Measurements from ENCODE around the gene ANGPTL8. TPM values are rescaled to one million over a fixed set of nuclear protein-coding genes. Genes with fewer than 3 reads are reported as not detected.

Gene ANGPTL8
- total and polyA plus RNA-seq, 2 of the 13 experiments (the other 11 are each of a cell fraction or from before 2014, with no cell fraction given), result 27.3 to 243 TPM

DNA sequence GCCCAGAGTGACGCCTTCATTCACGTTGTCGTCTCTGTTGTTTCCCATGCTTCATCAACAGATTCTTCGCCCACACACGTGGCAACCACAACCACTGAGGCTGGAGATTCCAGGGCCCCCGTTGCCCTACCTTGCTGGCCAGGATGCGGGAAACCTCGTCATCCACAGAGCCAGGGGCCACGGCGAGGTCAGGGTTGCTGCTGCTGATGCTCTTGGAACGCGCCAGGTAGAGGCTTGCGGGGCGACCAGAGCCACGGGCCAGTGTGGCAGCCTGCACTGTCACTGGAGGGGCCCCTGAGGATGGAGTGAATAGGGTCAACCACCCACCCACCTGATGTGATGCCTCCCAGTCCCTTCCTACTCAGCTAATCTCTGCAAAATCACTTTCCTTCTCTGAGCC, 6.3 kb upstream of the ANGPTL8 start:
- Histone ChIP-seq H3K4me3 (replicated peaks in 1 of 3; ENCODE audit: insufficient read depth in 1 of 3, low read depth in 2 of 3, low read length in 3 of 3) (no peak overlapping the region), H4K20me1 (ENCODE audit: insufficient read depth, low read length) (no peaks in the 10 kb centered on the region), H3K4me2 (ENCODE audit: low read depth, low read length) (no peak overlapping the region), H3K9me3 (ENCODE audit: low read length) (no peaks in the 10 kb centered on the region), H3K27me3 (ENCODE audit: control insufficient read depth in 1 of 2, insufficient read depth in 2 of 2, low read length in 2 of 2) (no peaks in the 10 kb centered on the region), H3K9ac (ENCODE audit: insufficient read depth, low read depth, low read length) (no peak overlapping the region), H2AFZ (ENCODE audit: low read length) (no peak overlapping the region), H3K27ac (ENCODE audit: extremely low read length, insufficient read depth, low read length) (no peak overlapping the region), H3K4me1 (ENCODE audit: insufficient read depth, low read length) (peaks cover 63% of the 10 kb centered on the region), H3K36me3 (replicated peaks in 1 of 2; ENCODE audit: control insufficient read depth in 1 of 2, insufficient read depth in 2 of 2, low read length in 2 of 2) (peaks cover 3 to 12% of the 10 kb centered on the region in 2 experiments; a peak in 3 of 5 replicates), H3K79me2 (ENCODE audit: insufficient read depth, low read length) (no peaks in the 10 kb centered on the region)
- no TSS peak for BruUV-seq (replicated peaks)
- no peak for DNase-seq (ENCODE audit: low spot score)
- no peak for FAIRE-seq
- over 99% methylated on average over 8 of the region's 15 CpGs for WGBS (ENCODE audit: low lambda C conversion rate)
- TF ChIP-seq AGO2 (optimal IDR thresholded peaks at IDR 0.05; ENCODE audit: low read depth, low read length) (peak; percentile 54), JUND (CRISPR knock-in tag; IDR thresholded peaks at IDR 0.05) (no peak)
- TF ChIP-seq, protein P1, sequence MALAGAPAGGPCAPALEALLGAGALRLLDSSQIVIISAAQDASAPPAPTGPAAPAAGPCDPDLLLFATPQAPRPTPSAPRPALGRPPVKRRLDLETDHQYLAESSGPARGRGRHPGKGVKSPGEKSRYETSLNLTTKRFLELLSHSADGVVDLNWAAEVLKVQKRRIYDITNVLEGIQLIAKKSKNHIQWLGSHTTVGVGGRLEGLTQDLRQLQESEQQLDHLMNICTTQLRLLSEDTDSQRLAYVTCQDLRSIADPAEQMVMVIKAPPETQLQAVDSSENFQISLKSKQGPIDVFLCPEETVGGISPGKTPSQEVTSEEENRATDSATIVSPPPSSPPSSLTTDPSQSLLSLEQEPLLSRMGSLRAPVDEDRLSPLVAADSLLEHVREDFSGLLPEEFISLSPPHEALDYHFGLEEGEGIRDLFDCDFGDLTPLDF (CRISPR knock-in tag; IDR thresholded peaks at IDR 0.05), result no peak
- ChIA-PET CTCF (ENCODE audit: low intra/inter-chr PET ratio, low total read pairs) (no interaction called here), POLR2A (no interaction called here)
- intact Hi-C loops (cut with micrococcal nuclease; ENCODE audit: unreplicated experiment) (no loop called here), in situ Hi-C loops (cut with HindIII; ENCODE audit: extremely low pct_ligation_motif_present, low pct_unique_long_range_greater_than_20kb) (no loop called here)
- no peak for ATAC-seq

- Histone ChIP-seq H3K79me2 (ENCODE audit: insufficient read depth, low read length) (peaks cover 2% of the 10 kb centered on the region), H3K9ac (ENCODE audit: insufficient read depth, low read depth, low read length) (no peak overlapping the region), H2AFZ (ENCODE audit: low read length) (no peak overlapping the region), H3K27ac (ENCODE audit: extremely low read length, insufficient read depth, low read length) (no peak overlapping the region), H3K4me1 (ENCODE audit: insufficient read depth, low read length) (peaks cover 77% of the 10 kb centered on the region), H4K20me1 (ENCODE audit: insufficient read depth, low read length) (no peaks in the 10 kb centered on the region), H3K4me2 (ENCODE audit: low read depth, low read length) (no peak overlapping the region), H3K4me3 (replicated peaks in 1 of 3; ENCODE audit: insufficient read depth in 1 of 3, low read depth in 2 of 3, low read length in 3 of 3) (no peak overlapping the region), H3K9me3 (ENCODE audit: low read length) (no peaks in the 10 kb centered on the region), H3K27me3 (ENCODE audit: control insufficient read depth in 1 of 2, insufficient read depth in 2 of 2, low read length in 2 of 2) (no peaks in the 10 kb centered on the region), H3K36me3 (replicated peaks in 1 of 2; ENCODE audit: control insufficient read depth in 1 of 2, insufficient read depth in 2 of 2, low read length in 2 of 2) (peaks cover 3 to 12% of the 10 kb centered on the region in 2 experiments; a peak in 3 of 5 replicates)
- 64% methylated on average over 5 of the region's 5 CpGs for WGBS (ENCODE audit: low lambda C conversion rate)
- no TSS peak for BruUV-seq (replicated peaks)
- CTCF ChIA-PET (ENCODE audit: low intra/inter-chr PET ratio, low total read pairs), result no interaction called here
- DNase-seq (ENCODE audit: low spot score), result peak; percentile 75
- intact Hi-C loops (cut with micrococcal nuclease; ENCODE audit: unreplicated experiment), result no loop called here
- ATAC-seq, result no peak
- POLR2A ChIA-PET, result interaction anchor here (2.0 to 2.9 kb wide), 2 partner anchors 92 to 140 kb away, joined by 10 to 22 read pairs; partner anchors contain the start of gene SWSAP1
- in situ Hi-C loops (cut with HindIII; ENCODE audit: extremely low pct_ligation_motif_present, low pct_unique_long_range_greater_than_20kb), result no loop called here
- no peak for FAIRE-seq
- TF ChIP-seq ATF1 (CRISPR knock-in tag; IDR thresholded peaks at IDR 0.05) (peak; percentile 41; the same call in 1 of the 2 replicates), ZNF556 (CRISPR knock-in tag; IDR thresholded peaks at IDR 0.05; ENCODE audit: borderline replicate concordance) (no peak), ZNF607 (CRISPR knock-in tag; IDR thresholded peaks at IDR 0.05; ENCODE audit: borderline replicate concordance) (no peak), IRF2 (CRISPR knock-in tag; IDR thresholded peaks at IDR 0.05) (no peak), ZNF101 (CRISPR knock-in tag; IDR thresholded peaks at IDR 0.05; ENCODE audit: borderline replicate concordance, low read depth) (no peak), ZNF639 (CRISPR knock-in tag; conservative IDR thresholded peaks at IDR 0.05) (no peak)
- TF ChIP-seq, protein P2, sequence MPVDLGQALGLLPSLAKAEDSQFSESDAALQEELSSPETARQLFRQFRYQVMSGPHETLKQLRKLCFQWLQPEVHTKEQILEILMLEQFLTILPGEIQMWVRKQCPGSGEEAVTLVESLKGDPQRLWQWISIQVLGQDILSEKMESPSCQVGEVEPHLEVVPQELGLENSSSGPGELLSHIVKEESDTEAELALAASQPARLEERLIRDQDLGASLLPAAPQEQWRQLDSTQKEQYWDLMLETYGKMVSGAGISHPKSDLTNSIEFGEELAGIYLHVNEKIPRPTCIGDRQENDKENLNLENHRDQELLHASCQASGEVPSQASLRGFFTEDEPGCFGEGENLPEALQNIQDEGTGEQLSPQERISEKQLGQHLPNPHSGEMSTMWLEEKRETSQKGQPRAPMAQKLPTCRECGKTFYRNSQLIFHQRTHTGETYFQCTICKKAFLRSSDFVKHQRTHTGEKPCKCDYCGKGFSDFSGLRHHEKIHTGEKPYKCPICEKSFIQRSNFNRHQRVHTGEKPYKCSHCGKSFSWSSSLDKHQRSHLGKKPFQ (CRISPR knock-in tag; IDR thresholded peaks at IDR 0.05; ENCODE audit: insufficient replicate concordance), result no peak
Measured at GRCh38 chr19:11234486-11235075, 4.8 kb upstream of the ANGPTL8 start.

All from HepG2 (cell line).